Measurements from ENCODE around the gene NBPF26. TPM values are rescaled to one million over a fixed set of nuclear protein-coding genes. Genes with fewer than 3 reads are reported as not detected.
"Not testable (repeated sequence)": the region's sequence is repeated elsewhere in the genome, so short reads cannot be mapped to it uniquely, and the experiment has no call there.

Gene NBPF26
- total RNA-seq, 2 experiments from 2014 or later = 10.3 to 14.2 TPM

DNA sequence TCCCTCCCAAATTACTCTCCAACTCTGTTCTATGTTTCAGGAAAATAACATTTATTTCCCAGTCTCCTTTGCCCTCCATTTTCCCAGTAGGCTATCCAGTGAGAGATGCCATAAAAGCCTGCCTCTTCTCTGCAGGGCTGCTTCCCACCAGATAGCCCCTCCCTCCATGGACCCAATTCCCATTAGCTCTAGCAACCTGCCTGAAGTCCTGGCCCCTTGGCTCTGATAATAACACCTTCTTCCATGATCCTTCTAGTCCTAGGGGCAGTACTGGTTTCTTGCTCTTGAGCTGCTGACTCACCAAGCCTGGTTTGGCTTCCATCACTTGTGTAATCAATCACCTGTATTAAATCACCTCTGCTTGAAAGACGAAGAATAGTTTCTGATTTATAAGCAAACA lies 156.3 kb downstream of the NBPF26 start:
- H3K36me3 Mint-ChIP-seq (ENCODE audit: low read depth); CTCF ChIA-PET; DNase-seq: not testable (repeated sequence)

DNA sequence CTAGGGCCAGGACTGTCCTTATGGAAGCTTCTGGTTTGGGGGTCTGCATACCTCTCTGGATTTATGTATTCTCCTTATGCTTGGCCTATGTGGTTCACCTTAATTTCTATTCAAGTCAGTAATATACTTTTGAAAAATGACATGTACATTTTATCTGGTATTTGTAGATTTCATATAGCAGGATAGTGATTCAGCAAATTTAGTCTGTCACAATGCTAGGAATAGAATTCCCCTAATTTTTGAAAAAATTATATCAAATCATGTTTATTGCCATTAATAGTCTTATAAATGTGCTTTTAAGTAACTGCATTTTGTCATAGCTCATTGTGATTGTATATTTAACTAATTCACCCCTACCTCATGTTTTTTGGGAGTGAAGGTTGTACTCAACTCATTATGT lies 158.2 kb downstream of the NBPF26 start:
- H3K36me3 Mint-ChIP-seq (ENCODE audit: low read depth); H3K4me1 Mint-ChIP-seq; H3K4me3 Mint-ChIP-seq; DNase-seq; H3K9me3 Mint-ChIP-seq (ENCODE audit: low read depth); CTCF ChIA-PET; ATAC-seq; H3K27ac Mint-ChIP-seq; POLR2A ChIA-PET; intact Hi-C loops (cut with DNase I, micrococcal nuclease); H3K27me3 Mint-ChIP-seq: not testable (repeated sequence)

More for the DNA sequence above, 156.3 kb downstream of the NBPF26 start:
- H3K9me3 Mint-ChIP-seq (ENCODE audit: low read depth); POLR2A ChIA-PET; H3K27ac Mint-ChIP-seq; ATAC-seq; intact Hi-C loops (cut with DNase I, micrococcal nuclease); H3K4me1 Mint-ChIP-seq; H3K27me3 Mint-ChIP-seq; H3K4me3 Mint-ChIP-seq: not testable (repeated sequence)

Other genes with a start within 250 kb of the NBPF26 start
- gene PPIAL4A, start 165.8 kb downstream of the NBPF26 start, total RNA-seq = not detected